ENCODE measurements around the gene CTNND2.

The CTNND2 gene

GRCh38 chr5:11386398-11386797 is 517.8 kb downstream of the CTNND2 start:
- DNase-seq (ENCODE audit: low read depth in 3 of 3), result no peak

- DNase-seq (ENCODE audit: low read depth in 3 of 3), result no peak
Measured at GRCh38 chr5:11385901-11386293, 518.3 kb downstream of the CTNND2 start.

GRCh38 chr5:11385251-11385900 is 518.9 kb downstream of the CTNND2 start:
- no peak for DNase-seq (ENCODE audit: low read depth in 3 of 3)

DNA sequence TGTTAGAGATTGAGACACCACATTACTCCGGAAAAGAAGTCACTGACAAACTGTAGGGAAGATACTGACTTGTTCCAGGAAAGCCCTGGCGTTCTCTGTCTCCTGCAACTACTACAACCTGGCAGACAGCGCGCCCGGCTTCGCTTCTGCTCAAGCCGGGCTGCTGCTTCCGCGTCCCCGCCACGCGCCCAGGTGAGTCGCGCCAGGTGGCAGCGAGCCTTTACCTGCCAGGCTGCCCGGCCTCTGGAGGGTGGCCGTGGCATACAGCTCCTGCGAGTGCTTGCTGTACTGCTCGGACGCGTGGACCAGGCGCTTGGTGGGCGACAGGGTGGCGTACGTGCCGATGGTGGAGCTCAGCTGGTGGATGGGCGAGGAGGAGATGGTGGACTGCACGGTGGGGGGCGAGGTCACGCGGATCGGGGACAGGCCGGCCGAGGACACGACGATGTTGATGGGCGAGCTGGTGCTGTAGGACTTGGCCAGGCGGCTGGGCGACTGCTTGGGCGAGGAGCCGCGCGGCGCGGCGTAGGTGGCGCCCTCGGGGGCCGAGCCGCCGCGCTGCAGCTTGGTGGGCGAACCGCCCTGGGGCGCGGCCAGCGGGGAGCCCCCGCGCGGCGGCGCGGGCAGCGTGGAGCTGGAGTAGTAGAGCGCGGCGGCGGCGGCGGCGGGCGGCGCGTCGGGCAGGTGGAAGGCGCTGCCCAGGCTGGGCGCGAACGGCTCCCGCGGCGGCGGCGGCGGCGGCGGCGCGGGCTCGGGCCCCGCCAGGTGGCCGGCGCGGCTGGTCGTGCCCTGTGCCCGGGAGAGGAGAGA is 519.6 kb downstream of the CTNND2 start:
- DNase-seq (ENCODE audit: low read depth in 3 of 3), result peak in 1 of 3 experiments; percentile 0

DNA sequence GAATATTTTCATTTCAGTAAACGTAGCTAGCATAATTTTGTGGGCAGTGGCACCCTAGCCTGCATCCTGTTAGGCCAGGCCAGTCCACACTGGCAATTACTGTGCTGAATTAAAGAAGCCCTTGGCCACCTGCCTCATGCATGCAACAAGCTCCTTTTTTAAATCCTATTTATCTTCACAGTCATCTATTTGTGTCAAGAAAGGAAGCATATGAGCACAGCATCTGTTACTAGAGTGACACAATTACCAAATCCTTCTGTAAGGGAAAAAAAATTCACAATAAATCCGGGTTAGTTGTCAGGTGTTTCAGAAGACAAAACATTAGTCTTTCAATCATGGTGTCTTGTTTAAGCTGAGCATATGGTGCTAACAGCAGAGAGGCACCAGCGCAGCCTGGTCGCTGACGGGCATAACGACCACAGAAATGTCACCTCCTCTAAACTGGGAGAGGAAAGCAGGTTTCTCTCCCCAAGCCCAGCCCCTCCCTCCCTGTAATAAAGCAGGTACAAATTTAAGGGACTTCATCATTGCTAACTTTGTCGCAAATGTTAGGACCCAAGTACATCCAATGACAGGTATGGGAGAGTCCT is 520.6 kb downstream of the CTNND2 start:
- no peak for DNase-seq (ENCODE audit: low read depth in 3 of 3)

GRCh38 chr5:11378461-11378860 is 525.8 kb downstream of the CTNND2 start:
- no peak for DNase-seq (ENCODE audit: low read depth in 3 of 3)

GRCh38 chr5:11377896-11378295 is 526.4 kb downstream of the CTNND2 start:
- no peak for DNase-seq (ENCODE audit: low read depth in 3 of 3)

DNA sequence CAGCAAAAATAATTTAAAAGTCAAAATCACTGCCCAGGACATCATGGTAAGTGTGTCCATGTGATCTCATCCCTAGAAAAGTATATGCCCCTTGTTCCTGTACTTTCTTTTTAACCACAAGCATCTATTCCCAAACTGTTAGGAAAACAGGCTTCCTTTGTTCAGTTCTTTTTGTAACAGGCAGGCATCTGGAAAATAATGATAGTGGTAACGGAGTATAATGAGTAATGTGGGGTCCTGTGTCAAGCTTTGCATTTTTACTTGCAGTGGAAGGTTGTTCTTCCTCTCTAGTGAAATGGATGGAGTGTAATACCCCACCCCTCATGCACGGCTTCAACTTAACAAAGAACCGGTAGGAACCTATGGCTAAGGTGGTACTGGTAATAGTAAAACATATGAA is 532.1 kb downstream of the CTNND2 start:
- no peak for DNase-seq (ENCODE audit: low read depth in 3 of 3)

DNA sequence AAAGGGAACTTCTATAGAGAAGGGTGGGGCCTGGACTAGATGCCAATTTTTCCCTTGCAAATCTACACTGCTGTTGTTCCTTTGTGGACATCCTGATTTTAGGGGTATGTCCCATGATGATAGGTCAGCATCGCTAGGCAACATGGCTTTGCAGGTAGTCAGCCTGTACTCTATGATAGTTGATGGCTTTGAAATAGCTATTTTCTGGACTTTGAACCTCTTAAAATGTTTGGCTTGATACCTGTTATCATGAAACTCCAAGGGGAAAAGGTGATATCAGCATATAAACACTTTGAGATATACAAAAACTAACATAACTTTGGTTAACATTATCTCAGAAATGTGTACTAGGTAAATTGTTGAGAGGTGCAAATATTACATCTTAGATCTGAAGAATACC is 533.2 kb downstream of the CTNND2 start:
- DNase-seq (ENCODE audit: low read depth in 3 of 3), result no peak

- no peak for DNase-seq (ENCODE audit: low read depth in 3 of 3)
Measured at GRCh38 chr5:11364531-11364930, 539.7 kb downstream of the CTNND2 start.

GRCh38 chr5:11363631-11364178 is 540.5 kb downstream of the CTNND2 start:
- no peak for DNase-seq (ENCODE audit: low read depth in 3 of 3)

DNA sequence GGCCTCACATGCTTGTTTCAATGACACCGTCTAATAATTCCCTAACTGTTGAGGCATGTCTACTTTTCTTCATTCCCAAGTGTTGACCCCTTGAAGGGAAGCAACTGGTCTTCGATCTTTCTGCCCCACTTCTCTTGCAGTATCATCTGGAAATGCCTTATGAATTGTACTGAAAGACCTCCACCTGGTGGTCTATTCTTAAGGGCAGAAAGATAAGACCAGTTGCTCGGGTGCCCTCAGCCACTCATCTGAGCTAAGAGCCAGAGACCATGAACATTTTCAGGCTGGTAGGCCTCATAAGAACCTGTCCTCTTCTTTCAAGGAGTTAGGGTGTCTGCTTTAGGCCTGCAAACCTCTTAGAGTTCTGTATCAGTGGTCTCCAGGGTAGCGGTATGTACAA is 542.5 kb downstream of the CTNND2 start:
- no peak for DNase-seq (ENCODE audit: low read depth in 3 of 3)

GRCh38 chr5:11357928-11358327 is 546.3 kb downstream of the CTNND2 start:
- no peak for DNase-seq (ENCODE audit: low read depth in 3 of 3)

GRCh38 chr5:11355491-11355890 is 548.8 kb downstream of the CTNND2 start:
- DNase-seq (ENCODE audit: low read depth in 3 of 3), result no peak

- DNase-seq (ENCODE audit: low read depth in 3 of 3), result no peak
Measured at GRCh38 chr5:11346336-11346735, 557.9 kb downstream of the CTNND2 start.

DNA sequence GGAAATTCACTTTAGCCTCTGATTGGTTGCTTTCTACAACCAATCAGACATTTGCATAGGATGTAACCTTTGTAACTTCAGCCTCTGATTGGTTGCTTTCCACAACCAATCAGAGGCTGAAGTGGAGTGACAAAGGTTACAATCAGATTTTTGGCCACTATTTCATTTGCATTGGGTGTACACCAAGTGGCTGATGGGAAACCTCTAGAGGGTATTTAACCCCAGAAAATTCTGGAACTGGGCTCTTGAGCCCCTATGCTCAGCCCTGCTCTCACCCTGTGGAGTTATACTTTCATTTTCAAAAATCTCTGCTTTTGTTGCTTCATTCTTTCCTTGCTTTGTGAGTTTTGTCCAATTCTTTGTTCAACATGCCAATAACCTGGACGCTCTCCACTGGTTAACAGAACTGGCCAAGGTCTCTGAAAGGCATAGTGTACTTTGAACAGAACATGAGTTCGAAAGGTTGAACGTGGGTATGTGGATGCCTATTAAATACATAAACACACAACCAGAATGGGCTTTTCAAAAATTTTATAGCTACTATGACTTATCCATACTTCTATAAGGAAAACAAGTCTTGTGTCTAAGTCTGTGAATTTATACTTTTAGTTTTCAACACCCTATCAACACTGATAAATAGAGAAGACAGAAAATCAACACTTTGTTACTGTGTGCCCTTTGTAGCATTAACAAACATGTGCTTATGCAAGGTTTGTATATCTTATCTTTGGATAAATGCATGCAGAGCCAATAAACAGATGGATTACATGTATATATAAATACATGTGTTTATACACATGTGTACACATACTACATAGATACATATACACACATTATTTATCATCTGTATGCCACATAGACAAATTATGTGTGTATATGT is 568.1 kb downstream of the CTNND2 start:
- DNase-seq (ENCODE audit: low read depth in 3 of 3), result no peak

GRCh38 chr5:11334404-11334803 is 569.8 kb downstream of the CTNND2 start:
- DNase-seq (ENCODE audit: low read depth in 3 of 3), result no peak

DNA sequence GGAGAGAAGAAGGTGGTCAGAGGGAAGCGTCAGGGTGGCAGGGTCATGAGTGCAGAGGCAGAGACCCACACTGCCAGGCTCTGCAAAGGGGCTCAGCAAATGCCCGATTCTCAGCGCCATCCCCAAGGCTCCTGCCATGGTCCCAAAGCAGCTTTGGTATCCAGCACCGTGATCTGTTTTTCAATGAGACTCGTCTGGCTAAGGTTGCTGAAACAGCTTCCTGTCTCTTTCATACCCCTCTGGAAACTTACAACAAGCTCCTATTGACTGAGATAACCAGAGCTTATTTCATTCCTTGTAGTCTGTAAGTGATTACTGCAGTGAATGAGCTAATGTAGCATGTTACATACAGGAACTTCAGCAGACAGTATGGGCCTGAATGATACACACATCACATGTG is 574.6 kb downstream of the CTNND2 start:
- no peak for DNase-seq (ENCODE audit: low read depth in 3 of 3)

- DNase-seq (ENCODE audit: low read depth in 3 of 3), result no peak
Measured at GRCh38 chr5:11324521-11325289, 579.5 kb downstream of the CTNND2 start.

- no peak for DNase-seq (ENCODE audit: low read depth in 3 of 3)
Measured at GRCh38 chr5:11323761-11324160, 580.5 kb downstream of the CTNND2 start.

DNA sequence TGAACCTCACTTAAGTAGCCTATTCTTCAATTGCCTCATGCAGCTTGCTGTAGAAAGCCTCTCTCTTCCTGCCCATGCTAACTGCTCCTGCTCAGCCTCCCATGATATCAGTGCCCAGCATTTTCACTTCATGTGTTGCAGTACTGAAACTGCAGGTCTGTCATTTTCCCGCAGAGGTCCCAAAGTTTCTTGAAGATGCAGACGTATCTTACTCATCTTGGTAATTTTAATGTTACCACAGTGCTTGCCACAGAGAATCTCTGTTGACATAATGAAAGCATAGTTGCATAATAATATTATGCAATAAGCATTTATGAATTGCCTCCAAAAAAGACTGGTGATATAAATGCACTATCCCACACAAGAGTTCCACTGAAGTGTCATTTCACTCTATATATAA is 582.1 kb downstream of the CTNND2 start:
- DNase-seq (ENCODE audit: low read depth in 3 of 3), result no peak

Data from stimulated activated CD4-positive, alpha-beta T cell treated with anti-CD3 and anti-CD28 coated beads, TNF-alpha, amount 100 ng/mL, for 24 hours (primary cell).